HepG2 (cell line): ENCODE measurements around the gene SGMS1. TPM values are rescaled to one million over a fixed set of nuclear protein-coding genes. Genes with fewer than 3 reads are reported as not detected.

ENCODE experiments used
- ATAC-seq: fragments of 200-7000 bp; cut with Tn5 transposase; 3 replicates; pipeline ENCODE4 v1.9.1; 2020; ENCODE audit warnings: mild to moderate bottlenecking, moderate library complexity
- BruUV-seq: library from RNA; stranded (reverse); fragments of 400-500 nt; replicated peaks from 2 replicates; lab custom pipeline; 2021; lab: Mats Ljungman, UMichigan
- CTCF ChIA-PET: fragments of 300-600 bp; formaldehyde crosslinking; extraction: SDS; loops from one replicate; lab custom pipeline; 2021; ENCODE audit warnings: low total read pairs, inconsistent platforms, low intra/inter-chr PET ratio; lab: Yijun Ruan, JAX
- POLR2A ChIA-PET: fragments of 350-600 bp; sonication (Branson Sonifier 250); formaldehyde crosslinking; loops from one replicate; lab custom pipeline; 2020; ENCODE audit warnings: antibody characterized with exemption, inconsistent platforms; lab: Yijun Ruan, JAX
- DNase-seq: peaks from one replicate; pipeline ENCODE4 v3.0.0-alpha.2; 2015; ENCODE audit warnings: low spot score
- FAIRE-seq: peaks from 3 replicates; lab custom pipeline; 2011; peaks lifted over from hg19 to GRCh38; lab: Jason Lieb, UNC
- H2AFZ ChIP-seq: one replicate; pipeline ENCODE4 v1.6.1; 2011; ENCODE audit warnings: low read length, inconsistent platforms
- H3K27ac ChIP-seq: fragments of 300-600 bp; 3 replicates; pipeline ENCODE4 v1.8.0; 2011; ENCODE audit warnings: mixed run types, mild to moderate bottlenecking, mixed read lengths, low read length, inconsistent platforms; ENCODE audit not compliant: insufficient read depth; ENCODE audit errors: extremely low read length
- H3K27me3 ChIP-seq, 2 experiments: fragments of 200-600 bp in 1 of 2; 2 replicates in 1 of 2; 3 replicates in 1 of 2; pipeline versions ENCODE4 v1.6.0 to v1.8.0; 2011; ENCODE audit warnings: low read length in 2 of 2, mild to moderate bottlenecking in 2 of 2, moderate library complexity in 2 of 2, inconsistent platforms in 1 of 2; ENCODE audit not compliant: insufficient read depth in 2 of 2, control insufficient read depth in 1 of 2
- H3K36me3 ChIP-seq, 2 experiments: fragments of 200-600 bp in 1 of 2; replicated peaks in 1 of 2; 2 replicates in 1 of 2; 3 replicates in 1 of 2; pipeline versions ENCODE4 v1.5.1 to v1.8.0; 2011; ENCODE audit warnings: low read length in 2 of 2, inconsistent platforms in 1 of 2; ENCODE audit not compliant: insufficient read depth in 2 of 2, control insufficient read depth in 1 of 2
- H3K4me1 ChIP-seq: 2 replicates; pipeline ENCODE4 v1.5.1; 2012; ENCODE audit warnings: low read length, inconsistent platforms; ENCODE audit not compliant: insufficient read depth
- H3K4me2 ChIP-seq: 2 replicates; pipeline ENCODE4 v1.6.0; 2011; ENCODE audit warnings: low read depth, low read length, inconsistent platforms
- H3K4me3 ChIP-seq, 3 experiments: fragments of 200-600 bp in 1 of 3; sonication (generic), shearing (Covaris generic) in 1 of 3; replicated peaks in 1 of 3; 2 replicates each; pipeline ENCODE4 v1.5.1; 2011 to 2016; ENCODE audit warnings: low read length in 3 of 3, inconsistent platforms in 2 of 3, low read depth in 2 of 3, mild to moderate bottlenecking in 2 of 3, control low read depth in 1 of 3, mixed read lengths in 1 of 3; ENCODE audit not compliant: insufficient read depth in 1 of 3
- H3K79me2 ChIP-seq: one replicate; pipeline ENCODE4 v1.6.1; 2011; ENCODE audit warnings: low read length, inconsistent platforms; ENCODE audit not compliant: insufficient read depth
- H3K9ac ChIP-seq: 2 replicates; pipeline ENCODE4 v1.6.0; 2011; ENCODE audit warnings: mild to moderate bottlenecking, low read depth, low read length, inconsistent platforms; ENCODE audit not compliant: insufficient read depth
- H3K9me3 ChIP-seq: 2 replicates; pipeline ENCODE4 v1.5.1; 2012; ENCODE audit warnings: mild to moderate bottlenecking, low read length
- H4K20me1 ChIP-seq: 2 replicates; pipeline ENCODE4 v1.6.0; 2011; ENCODE audit warnings: inconsistent platforms, mild to moderate bottlenecking, low read length, moderate library complexity; ENCODE audit not compliant: insufficient read depth
- ATF1 ChIP-seq: IDR thresholded peaks from 2 replicates; pipeline ENCODE4 v1.6.1; 2016; ENCODE audit warnings: mild to moderate bottlenecking, control low read depth
- BRCA1 ChIP-seq: sonication (generic); formaldehyde crosslinking; IDR thresholded peaks from 2 replicates; pipeline ENCODE4 v1.4.0; 2020; ENCODE audit warnings: missing genetic modification reagents
- FOXC1 ChIP-seq: sonication (generic); formaldehyde crosslinking; IDR thresholded peaks from 2 replicates; pipeline ENCODE4 v1.8.0; 2022; ENCODE audit warnings: mild to moderate bottlenecking, missing genetic modification reagents, borderline replicate concordance
- HOXA3 ChIP-seq: sonication (generic); formaldehyde crosslinking; IDR thresholded peaks from 2 replicates; pipeline ENCODE4 v1.5.0; 2020; ENCODE audit warnings: missing genetic modification reagents
- SIN3A ChIP-seq: IDR thresholded peaks from 2 replicates; pipeline ENCODE4 v1.6.1; 2011; ENCODE audit warnings: low read depth, mild to moderate bottlenecking, control low read depth, low read length, borderline replicate concordance
- TP53 ChIP-seq: sonication (generic); formaldehyde crosslinking; conservative IDR thresholded peaks from 2 replicates; pipeline ENCODE4 v1.4.0; 2020; ENCODE audit warnings: missing genetic modification reagents
- ZBTB3 ChIP-seq: sonication (generic); formaldehyde crosslinking; IDR thresholded peaks from 2 replicates; pipeline ENCODE4 v1.4.0; 2020; ENCODE audit warnings: low read depth, mild to moderate bottlenecking, moderate library complexity, missing genetic modification reagents, borderline replicate concordance
- ZFP90 ChIP-seq: sonication (generic); formaldehyde crosslinking; IDR thresholded peaks from 2 replicates; pipeline ENCODE4 v1.8.0; 2022; ENCODE audit warnings: missing genetic modification reagents, mild to moderate bottlenecking, inconsistent platforms, borderline replicate concordance
- ZMYM2 ChIP-seq: sonication (generic); formaldehyde crosslinking; IDR thresholded peaks from 2 replicates; pipeline ENCODE4 v1.8.0; 2022; ENCODE audit warnings: mild to moderate bottlenecking, missing genetic modification reagents
- ZNF558 ChIP-seq: sonication (generic); formaldehyde crosslinking; IDR thresholded peaks from 2 replicates; pipeline ENCODE4 v1.9.0; 2022; ENCODE audit warnings: mild to moderate bottlenecking, missing genetic modification reagents, borderline replicate concordance
- ZNF589 ChIP-seq: sonication (generic); formaldehyde crosslinking; conservative IDR thresholded peaks from 2 replicates; pipeline ENCODE4 v1.8.0; 2022; ENCODE audit warnings: mild to moderate bottlenecking, moderate library complexity, missing genetic modification reagents
- ZNF614 ChIP-seq: IDR thresholded peaks from 2 replicates; pipeline ENCODE4 v1.6.1; 2018; ENCODE audit warnings: missing biosample characterization, missing genetic modification reagents, inconsistent platforms, borderline replicate concordance
- ZSCAN20 ChIP-seq: sonication (generic); formaldehyde crosslinking; IDR thresholded peaks from 2 replicates; pipeline ENCODE4 v1.4.0; 2020; ENCODE audit warnings: missing genetic modification reagents, mild to moderate bottlenecking, borderline replicate concordance
- in situ Hi-C: cut with HindIII; loops from 2 replicates; pipeline ENCODE4 v1.10.0; 2017; ENCODE audit warnings: low pct_unique_long_range_greater_than_20kb; ENCODE audit not compliant: extremely low pct_ligation_motif_present
- intact Hi-C: fragments of 100-400 bp; cut with micrococcal nuclease; formaldehyde crosslinking; loops from one replicate; pipeline ENCODE4 v1.10.0; 2022; ENCODE audit not compliant: unreplicated experiment
- polyA plus RNA-seq, 8 experiments: library from polyadenylated mRNA; depleted of rRNA in 3 of 8; stranded (reverse) in 7 of 8; unstranded in 1 of 8; fragments of >200 nt; fragmentation: Illumina TruSeq in 4 of 8; extraction: Trizol in 4 of 8; gene quantifications; 2 replicates each; pipeline versions ENCODE4 v1.2.1 to v1.2.3, GENCODE V29; 2011 to 2016; ENCODE audit warnings: low read depth in 4 of 8, missing spikeins in 1 of 8, mixed read lengths in 1 of 8; ENCODE audit not compliant: insufficient read depth in 1 of 8
- total RNA-seq, 5 experiments: library from RNA; depleted of rRNA; stranded (reverse); fragments of >200 nt; fragmentation: Illumina TruSeq; extraction: Trizol; gene quantifications; 2 replicates each; pipeline ENCODE4 v1.2.3, GENCODE V29; 2016; ENCODE audit warnings: low read depth in 1 of 5
- TF ChIP-seq, protein P1 (sequence below): sonication (generic); formaldehyde crosslinking; IDR thresholded peaks from 2 replicates; pipeline ENCODE4 v1.5.1; 2020; ENCODE audit warnings: missing genetic modification reagents, mild to moderate bottlenecking, borderline replicate concordance
- TF ChIP-seq, protein P2 (sequence below): sonication (generic); formaldehyde crosslinking; IDR thresholded peaks from 2 replicates; pipeline ENCODE4 v1.4.0; 2020; ENCODE audit warnings: missing genetic modification reagents
- TF ChIP-seq, protein P3 (sequence below): sonication (generic); formaldehyde crosslinking; IDR thresholded peaks from 2 replicates; pipeline ENCODE4 v1.5.0; 2020; ENCODE audit warnings: missing genetic modification reagents

The SGMS1 gene
- total and polyA plus RNA-seq, 2 of the 13 experiments (the other 11 are each of a cell fraction or from before 2014, with no cell fraction given): 6.5 to 15.1 TPM

DNA sequence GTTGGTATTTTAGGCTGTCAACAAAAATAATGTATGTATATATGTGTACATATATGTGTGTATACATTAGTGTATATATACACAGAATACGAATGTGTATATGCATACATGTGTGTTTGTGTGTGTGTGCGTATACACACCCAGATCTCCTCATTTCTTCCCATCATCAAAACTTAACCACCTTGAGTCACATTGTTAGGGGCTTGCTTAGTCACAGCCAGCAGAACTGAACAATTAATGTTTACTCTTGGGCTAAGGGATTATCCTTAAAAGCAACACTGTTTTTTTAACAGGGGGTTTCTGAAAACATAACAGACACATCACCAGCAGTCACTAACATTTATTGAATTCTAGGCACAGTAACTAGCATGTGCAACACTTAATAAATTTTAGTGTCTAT lies 289.5 kb downstream of the SGMS1 start (continued):
- no peak for TF ChIP-seq ZNF589 (CRISPR knock-in tag)

GRCh38 chr10:50333872-50334271 lies 289.9 kb downstream of the SGMS1 start:
- H3K79me2 ChIP-seq: no peaks in the 10 kb centered on the region
- FAIRE-seq (no peak), DNase-seq (no peak), ATAC-seq (no peak)
- H3K9ac ChIP-seq: no peak overlapping the region
- H3K4me3 ChIP-seq: no peak overlapping the region
- no peak overlapping the region for H3K27ac ChIP-seq
- ChIA-PET CTCF (no interaction called here), POLR2A (no interaction called here)
- no peaks in the 10 kb centered on the region for H3K9me3 ChIP-seq
- H3K4me1 ChIP-seq: no peaks in the 10 kb centered on the region
- no peak for TF ChIP-seq ZBTB3 (CRISPR knock-in tag)
- TF ChIP-seq SIN3A: no peak
- TF ChIP-seq, protein P1, sequence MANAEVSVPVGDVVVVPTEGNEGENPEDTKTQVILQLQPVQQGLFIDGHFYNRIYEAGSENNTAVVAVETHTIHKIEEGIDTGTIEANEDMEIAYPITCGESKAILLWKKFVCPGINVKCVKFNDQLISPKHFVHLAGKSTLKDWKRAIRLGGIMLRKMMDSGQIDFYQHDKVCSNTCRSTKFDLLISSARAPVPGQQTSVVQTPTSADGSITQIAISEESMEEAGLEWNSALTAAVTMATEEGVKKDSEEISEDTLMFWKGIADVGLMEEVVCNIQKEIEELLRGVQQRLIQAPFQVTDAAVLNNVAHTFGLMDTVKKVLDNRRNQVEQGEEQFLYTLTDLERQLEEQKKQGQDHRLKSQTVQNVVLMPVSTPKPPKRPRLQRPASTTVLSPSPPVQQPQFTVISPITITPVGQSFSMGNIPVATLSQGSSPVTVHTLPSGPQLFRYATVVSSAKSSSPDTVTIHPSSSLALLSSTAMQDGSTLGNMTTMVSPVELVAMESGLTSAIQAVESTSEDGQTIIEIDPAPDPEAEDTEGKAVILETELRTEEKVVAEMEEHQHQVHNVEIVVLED (CRISPR knock-in tag): no peak
- no peak for TF ChIP-seq ZMYM2 (CRISPR knock-in tag)
- TF ChIP-seq ZNF614 (CRISPR knock-in tag): no peak
- no peak for TF ChIP-seq TP53 (CRISPR knock-in tag)
- TF ChIP-seq ATF1 (CRISPR knock-in tag): no peak
- no peak for TF ChIP-seq ZFP90
- TF ChIP-seq ZNF558 (CRISPR knock-in tag): no peak
- TF ChIP-seq, protein P2, sequence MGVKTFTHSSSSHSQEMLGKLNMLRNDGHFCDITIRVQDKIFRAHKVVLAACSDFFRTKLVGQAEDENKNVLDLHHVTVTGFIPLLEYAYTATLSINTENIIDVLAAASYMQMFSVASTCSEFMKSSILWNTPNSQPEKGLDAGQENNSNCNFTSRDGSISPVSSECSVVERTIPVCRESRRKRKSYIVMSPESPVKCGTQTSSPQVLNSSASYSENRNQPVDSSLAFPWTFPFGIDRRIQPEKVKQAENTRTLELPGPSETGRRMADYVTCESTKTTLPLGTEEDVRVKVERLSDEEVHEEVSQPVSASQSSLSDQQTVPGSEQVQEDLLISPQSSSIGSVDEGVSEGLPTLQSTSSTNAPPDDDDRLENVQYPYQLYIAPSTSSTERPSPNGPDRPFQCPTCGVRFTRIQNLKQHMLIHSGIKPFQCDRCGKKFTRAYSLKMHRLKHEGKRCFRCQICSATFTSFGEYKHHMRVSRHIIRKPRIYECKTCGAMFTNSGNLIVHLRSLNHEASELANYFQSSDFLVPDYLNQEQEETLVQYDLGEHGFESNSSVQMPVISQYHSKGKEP (CRISPR knock-in tag): no peak
- no peak for TF ChIP-seq HOXA3
- no peak for TF ChIP-seq ZSCAN20
- TF ChIP-seq BRCA1 (CRISPR knock-in tag): no peak
- TF ChIP-seq, protein P3, sequence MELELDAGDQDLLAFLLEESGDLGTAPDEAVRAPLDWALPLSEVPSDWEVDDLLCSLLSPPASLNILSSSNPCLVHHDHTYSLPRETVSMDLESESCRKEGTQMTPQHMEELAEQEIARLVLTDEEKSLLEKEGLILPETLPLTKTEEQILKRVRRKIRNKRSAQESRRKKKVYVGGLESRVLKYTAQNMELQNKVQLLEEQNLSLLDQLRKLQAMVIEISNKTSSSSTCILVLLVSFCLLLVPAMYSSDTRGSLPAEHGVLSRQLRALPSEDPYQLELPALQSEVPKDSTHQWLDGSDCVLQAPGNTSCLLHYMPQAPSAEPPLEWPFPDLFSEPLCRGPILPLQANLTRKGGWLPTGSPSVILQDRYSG: no peak
- TF ChIP-seq FOXC1 (CRISPR knock-in tag): no peak
- H4K20me1 ChIP-seq: no peaks in the 10 kb centered on the region
- no peak overlapping the region for H3K4me2 ChIP-seq
- intact Hi-C loops (no loop called here), in situ Hi-C loops (no loop called here)
- BruUV-seq: no TSS peak
- H3K27me3 ChIP-seq: no peaks in the 10 kb centered on the region
- H3K36me3 ChIP-seq: no peaks in the 10 kb centered on the region; a peak in 1 of 5 replicates
- no peak overlapping the region for H2AFZ ChIP-seq
